HepG2 (cell line): ENCODE data around the gene ULK4. TPM values are rescaled to one million over a fixed set of nuclear protein-coding genes. Genes with fewer than 3 reads are reported as not detected.

Experiments
- ETV6 ChIP-seq: sonication (generic); formaldehyde crosslinking; conservative IDR thresholded peaks from 2 replicates; pipeline ENCODE4 v1.4.0; 2020; ENCODE audit warnings: missing genetic modification reagents
- NCOA5 ChIP-seq: sonication (generic); formaldehyde crosslinking; IDR thresholded peaks from 2 replicates; pipeline ENCODE4 v1.4.0; 2020; ENCODE audit warnings: missing genetic modification reagents
- ZFP82 ChIP-seq: sonication (generic); formaldehyde crosslinking; IDR thresholded peaks from 2 replicates; pipeline ENCODE4 v1.5.1; 2020; ENCODE audit warnings: mild to moderate bottlenecking, missing genetic modification reagents, borderline replicate concordance
- ZNF276 ChIP-seq: sonication (generic); formaldehyde crosslinking; IDR thresholded peaks from 2 replicates; pipeline ENCODE4 v1.4.0; 2020; ENCODE audit warnings: mild to moderate bottlenecking, low read depth, missing genetic modification reagents
- ZNF318 ChIP-seq: sonication (generic); formaldehyde crosslinking; IDR thresholded peaks from 2 replicates; pipeline ENCODE4 v1.4.0; 2020; ENCODE audit warnings: mild to moderate bottlenecking, missing genetic modification reagents
- ZNF773 ChIP-seq: sonication (generic); formaldehyde crosslinking; IDR thresholded peaks from 2 replicates; pipeline ENCODE4 v1.4.0; 2020; ENCODE audit warnings: missing genetic modification reagents, borderline replicate concordance
- ZSCAN30 ChIP-seq: sonication (generic); formaldehyde crosslinking; IDR thresholded peaks from 2 replicates; pipeline ENCODE4 v1.5.0; 2020; ENCODE audit warnings: mild to moderate bottlenecking, missing genetic modification reagents
- polyA plus RNA-seq, 8 experiments: library from polyadenylated mRNA; depleted of rRNA in 3 of 8; stranded (reverse) in 7 of 8; unstranded in 1 of 8; fragments of >200 nt; fragmentation: Illumina TruSeq in 4 of 8; extraction: Trizol in 4 of 8; gene quantifications; 2 replicates each; pipeline versions ENCODE4 v1.2.1 to v1.2.3, GENCODE V29; 2011 to 2016; ENCODE audit warnings: low read depth in 4 of 8, missing spikeins in 1 of 8, mixed read lengths in 1 of 8; ENCODE audit not compliant: insufficient read depth in 1 of 8
- total RNA-seq, 5 experiments: library from RNA; depleted of rRNA; stranded (reverse); fragments of >200 nt; fragmentation: Illumina TruSeq; extraction: Trizol; gene quantifications; 2 replicates each; pipeline ENCODE4 v1.2.3, GENCODE V29; 2016; ENCODE audit warnings: low read depth in 1 of 5

The ULK4 gene
- total and polyA plus RNA-seq, 2 of the 13 experiments (the other 11 are each of a cell fraction or from before 2014, with no cell fraction given) = 6.7 to 11.8 TPM

- TF ChIP-seq ZNF318 = no peak
- no peak for TF ChIP-seq ZFP82 (CRISPR knock-in tag)
- no peak for TF ChIP-seq NCOA5 (CRISPR knock-in tag)
- TF ChIP-seq ZNF276 (CRISPR knock-in tag) = no peak
- no peak for TF ChIP-seq ETV6 (CRISPR knock-in tag)
- TF ChIP-seq ZNF773 (CRISPR knock-in tag) = no peak
- TF ChIP-seq ZSCAN30 (CRISPR knock-in tag) = no peak
These were observed 664.2 kb downstream of the ULK4 start (continued) for GRCh38 chr3:41297750-41298149.
